ENCODE data around the gene MAP3K8. TPM values are rescaled to one million over a fixed set of nuclear protein-coding genes. Genes with fewer than 3 reads are reported as not detected.

Gene MAP3K8
- total RNA-seq: 10 to 100 TPM in 1 of 2 donors, 1 to 10 TPM in 1; 9.9 to 11.2 TPM

GRCh38 chr10:30433730-30434272 is at the start of gene MAP3K8:
Gene MAP3K8 (plus strand): TSS chr10:30434184. CDS start chr10:30438939, 4,755 bp downstream.
- intact Hi-C loops (cut with DNase I): no loop called here
- H3K4me1 ChIP-seq: peaks cover 15% of the 10 kb centered on the region
- no peaks in the 10 kb centered on the region for H3K27me3 ChIP-seq
- H3K27ac ChIP-seq: peak within 1 kb of the TSS; percentile 87 to 99 (median 95)
- 0% methylated on average over 7 to 52 of the region's 56 CpGs for WGBS, 2 donors
- TF ChIP-seq POLR2A (IDR thresholded peaks at IDR 0.05) (peak; percentile 62 to 93 (median 89)), CTCF (IDR thresholded peaks at IDR 0.05) (peak in 1 of 7 experiments; percentile 2)
- H3K36me3 ChIP-seq (replicated peaks in 1 of 2; ENCODE audit: insufficient read depth in 1 of 2, low read depth in 2 of 2): no peaks in the 10 kb centered on the region
- H3K4me3 ChIP-seq: peak within 1 kb of the TSS; percentile 74 to 84
- no peaks in the 10 kb centered on the region for H3K9me3 ChIP-seq
- DNase-seq: peak; percentile 85 to 93 (median 88)
- ATAC-seq: peak; percentile 85

- TF ChIP-seq CTCF (IDR thresholded peaks at IDR 0.05) (peak in 2 of 7 experiments; percentile 11 to 15), POLR2A (IDR thresholded peaks at IDR 0.05) (no peak)
- H3K9me3 ChIP-seq: no peaks in the 10 kb centered on the region
- ATAC-seq (no peak), DNase-seq (peak in 1 of 4 donors; percentile 13)
- WGBS, 2 donors: 47 to 53% methylated on average over 10 of the region's 10 CpGs
- no peak overlapping the region for H3K27ac ChIP-seq
- no peaks in the 10 kb centered on the region for H3K27me3 ChIP-seq
- intact Hi-C loops (cut with DNase I): no loop called here
- no peaks in the 10 kb centered on the region for H3K4me1 ChIP-seq
- H3K4me3 ChIP-seq: no peak overlapping the region
- no peaks in the 10 kb centered on the region for H3K36me3 ChIP-seq (replicated peaks in 1 of 2; ENCODE audit: insufficient read depth in 1 of 2, low read depth in 2 of 2)
These were observed 49.2 kb upstream of the MAP3K8 start for GRCh38 chr10:30384701-30385201.

GRCh38 chr10:30386801-30387588 is 47.0 kb upstream of the MAP3K8 start:
- Histone ChIP-seq H3K36me3 (replicated peaks in 1 of 2; ENCODE audit: insufficient read depth in 1 of 2, low read depth in 2 of 2) (no peaks in the 10 kb centered on the region), H3K4me3 (no peak overlapping the region), H3K4me1 (no peaks in the 10 kb centered on the region), H3K27ac (no peak overlapping the region), H3K27me3 (no peaks in the 10 kb centered on the region), H3K9me3 (no peaks in the 10 kb centered on the region)
- ATAC-seq (no peak), DNase-seq (no peak)
- TF ChIP-seq CTCF (IDR thresholded peaks at IDR 0.05): no peak
- no peak for TF ChIP-seq POLR2A (IDR thresholded peaks at IDR 0.05)
- intact Hi-C loops (cut with DNase I): no loop called here
- 76 to 77% methylated on average over 13 of the region's 13 CpGs for whole genome bisulfite sequencing, 2 donors

- ATAC-seq (no peak), DNase-seq (no peak)
- no peaks in the 10 kb centered on the region for H3K27me3 ChIP-seq
- H3K36me3 ChIP-seq (replicated peaks in 1 of 2; ENCODE audit: insufficient read depth in 1 of 2, low read depth in 2 of 2): no peaks in the 10 kb centered on the region
- H3K4me1 ChIP-seq: peaks cover 5% of the 10 kb centered on the region
- H3K9me3 ChIP-seq: no peaks in the 10 kb centered on the region
- no peak overlapping the region for H3K27ac ChIP-seq
- no peak overlapping the region for H3K4me3 ChIP-seq
- intact Hi-C loops (cut with DNase I): no loop called here
- TF ChIP-seq CTCF (IDR thresholded peaks at IDR 0.05) (no peak), POLR2A (IDR thresholded peaks at IDR 0.05) (no peak)
- 84 to 91% methylated on average over 3 of the region's 3 CpGs for WGBS, 2 donors
These were observed 46.2 kb upstream of the MAP3K8 start for GRCh38 chr10:30387646-30388243.
